GM10266 (cell line): Measurements from ENCODE around the gene B4GALNT2.
"Not testable (repeated sequence)": the region's sequence is repeated elsewhere in the genome, so short reads cannot be mapped to it uniquely, and the experiment has no call there.

Experiments
- DNase-seq: peaks from one replicate; pipeline ENCODE4 v3.0.0; 2012; ENCODE audit errors: extremely low spot score
- CTCF ChIP-seq: IDR thresholded peaks from 2 replicates; pipeline ENCODE4 v1.5.1; 2012; ENCODE audit warnings: mild to moderate bottlenecking, low read depth; ENCODE audit not compliant: control insufficient read depth, insufficient read depth; ENCODE audit errors: missing control alignments

B4GALNT2 gene

GRCh38 chr17:49132699-49133364, at the start of gene B4GALNT2:
Gene B4GALNT2 (plus strand): TSS chr17:49132769. CDS start chr17:49132793, 24 bp downstream.
- DNase-seq, result no peak
- no peak for TF ChIP-seq CTCF

GRCh38 chr17:49085046-49085445, 47.5 kb upstream of the B4GALNT2 start:
- not testable (repeated sequence) for DNase-seq

GRCh38 chr17:49085565-49086315, 46.8 kb upstream of the B4GALNT2 start:
- DNase-seq, result no peak
- TF ChIP-seq CTCF, result no peak

GRCh38 chr17:49086316-49086605, 46.3 kb upstream of the B4GALNT2 start:
- TF ChIP-seq CTCF, result no peak
- no peak for DNase-seq

GRCh38 chr17:49086649-49087048, 45.9 kb upstream of the B4GALNT2 start:
- no peak for TF ChIP-seq CTCF
- DNase-seq, result no peak

- DNase-seq, result no peak
- TF ChIP-seq CTCF, result no peak
Observed at GRCh38 chr17:49089094-49089493, 43.5 kb upstream of the B4GALNT2 start.

- TF ChIP-seq CTCF, result no peak
- DNase-seq, result no peak
Observed at GRCh38 chr17:49090878-49091594, 41.5 kb upstream of the B4GALNT2 start.
